IMR-90 (cell line): ENCODE measurements around the gene SIT1. TPM values are rescaled to one million over a fixed set of nuclear protein-coding genes. Genes with fewer than 3 reads are reported as not detected.
A peak's percentile ranks its signal among the peaks of the same experiment; 100 is the strongest.

Experiments used
- ATAC-seq: fragments of 200-7000 bp; cut with Tn5 transposase; 2 replicates; pipeline ENCODE4 v1.9.1; 2020; ENCODE audit warnings: low read depth, mild to moderate bottlenecking, moderate library complexity
- BruUV-seq: library from RNA; stranded (reverse); fragments of 400-500 nt; replicated peaks from 2 replicates; lab custom pipeline; 2021; lab: Mats Ljungman, UMichigan
- CTCF ChIA-PET: fragments of 300-600 bp; formaldehyde crosslinking; extraction: SDS; loops from one replicate; lab custom pipeline; 2021; ENCODE audit warnings: antibody characterized with exemption; lab: Yijun Ruan, JAX
- POLR2A ChIA-PET: fragments of 300-600 bp; sonication (Branson Sonifier 250); formaldehyde crosslinking; loops from one replicate; lab custom pipeline; 2022; ENCODE audit warnings: antibody characterized with exemption; ENCODE audit not compliant: unreplicated experiment; lab: Charles Lee
- DNase-seq: peaks from one replicate; pipeline ENCODE4 v3.0.0; 2013
- H2AFZ ChIP-seq: replicated peaks from 2 replicates; pipeline ENCODE3; 2013; ENCODE audit warnings: low read length, mild to moderate bottlenecking; ENCODE audit not compliant: poor library complexity
- H2AK5ac ChIP-seq: 2 replicates; pipeline ENCODE4 v1.6.1; 2013; ENCODE audit warnings: low read depth, low read length, inconsistent platforms
- H2AK9ac ChIP-seq: replicated peaks from 2 replicates; pipeline ENCODE3; 2013; ENCODE audit warnings: mild to moderate bottlenecking, low read depth, low read length, moderate library complexity; ENCODE audit not compliant: poor library complexity
- H2BK120ac ChIP-seq: 2 replicates; pipeline ENCODE4 v1.6.1; 2013; ENCODE audit warnings: low read depth, low read length, inconsistent platforms
- H2BK15ac ChIP-seq: 3 replicates; pipeline ENCODE4 v1.6.1; 2013; ENCODE audit warnings: low read depth, low read length, inconsistent platforms
- H2BK20ac ChIP-seq: 2 replicates; pipeline ENCODE4 v1.6.1; 2013; ENCODE audit warnings: low read depth, mild to moderate bottlenecking, inconsistent platforms, low read length, moderate library complexity
- H2BK5ac ChIP-seq: 2 replicates; pipeline ENCODE4 v1.6.1; 2013; ENCODE audit warnings: mild to moderate bottlenecking, low read depth, low read length, inconsistent platforms; ENCODE audit not compliant: poor library complexity, severe bottlenecking
- H3K14ac ChIP-seq: replicated peaks from 2 replicates; pipeline ENCODE4 v1.6.1; 2013; ENCODE audit warnings: low read depth, low read length, inconsistent platforms
- H3K18ac ChIP-seq: 2 replicates; pipeline ENCODE4 v1.6.1; 2013; ENCODE audit warnings: low read depth, low read length, control low read depth
- H3K23ac ChIP-seq: 2 replicates; pipeline ENCODE4 v1.6.1; 2013; ENCODE audit warnings: low read depth, low read length, inconsistent platforms
- H3K27ac ChIP-seq: 2 replicates; pipeline ENCODE4 v1.5.1; 2013; ENCODE audit warnings: mild to moderate bottlenecking, control low read depth, low read length; ENCODE audit not compliant: insufficient read depth
- H3K27me3 ChIP-seq: 2 replicates; pipeline ENCODE4 v1.6.1; 2013; ENCODE audit warnings: low read length; ENCODE audit not compliant: control insufficient read depth, insufficient read depth
- H3K36me3 ChIP-seq: 2 replicates; pipeline ENCODE4 v1.6.1; 2013; ENCODE audit warnings: low read length, mixed read lengths; ENCODE audit not compliant: control insufficient read depth, insufficient read depth
- H3K4ac ChIP-seq: 2 replicates; pipeline ENCODE4 v1.6.1; 2013; ENCODE audit warnings: low read depth, low read length, inconsistent platforms
- H3K4me1 ChIP-seq: 2 replicates; pipeline ENCODE4 v1.6.1; 2013; ENCODE audit warnings: low read length, mixed read lengths; ENCODE audit not compliant: control insufficient read depth, insufficient read depth
- H3K4me2 ChIP-seq: 2 replicates; pipeline ENCODE4 v1.6.1; 2013; ENCODE audit warnings: low read depth, mild to moderate bottlenecking, control low read depth, low read length, moderate library complexity
- H3K4me3 ChIP-seq: 2 replicates; pipeline ENCODE4 v1.5.1; 2013; ENCODE audit warnings: low read depth, mild to moderate bottlenecking, control low read depth, low read length, moderate library complexity; ENCODE audit not compliant: insufficient read depth
- H3K56ac ChIP-seq: 2 replicates; pipeline ENCODE4 v1.6.1; 2013; ENCODE audit warnings: low read length, inconsistent platforms; ENCODE audit not compliant: insufficient read depth; ENCODE audit errors: extremely low read depth
- H3K79me1 ChIP-seq, 2 experiments: 2 replicates each; pipeline ENCODE4 v1.6.1; 2013; ENCODE audit warnings: low read length in 2 of 2, inconsistent platforms in 1 of 2, low read depth in 1 of 2
- H3K9ac ChIP-seq: 2 replicates; pipeline ENCODE4 v1.6.1; 2013; ENCODE audit warnings: low read depth, low read length, control low read depth
- H3K9me1 ChIP-seq: 2 replicates; pipeline ENCODE4 v1.6.1; 2013; ENCODE audit warnings: low read length, inconsistent platforms; ENCODE audit not compliant: insufficient read depth
- H3K9me3 ChIP-seq: 2 replicates; pipeline ENCODE4 v1.6.1; 2013; ENCODE audit warnings: low read length; ENCODE audit not compliant: control insufficient read depth, insufficient read depth
- H4K20me1 ChIP-seq: 2 replicates; pipeline ENCODE4 v1.6.1; 2013; ENCODE audit warnings: low read length, inconsistent platforms; ENCODE audit not compliant: insufficient read depth
- H4K5ac ChIP-seq: 2 replicates; pipeline ENCODE4 v1.6.1; 2013; ENCODE audit warnings: mild to moderate bottlenecking, low read depth, low read length, control low read depth
- H4K8ac ChIP-seq, 2 experiments: 2 replicates each; pipeline ENCODE4 v1.6.1; 2013; ENCODE audit warnings: low read depth in 2 of 2, low read length in 2 of 2, control low read depth in 1 of 2, inconsistent platforms in 1 of 2
- H4K91ac ChIP-seq: 2 replicates; pipeline ENCODE4 v1.6.1; 2013; ENCODE audit warnings: low read depth, low read length, inconsistent platforms; ENCODE audit not compliant: insufficient read depth
- BHLHE40 ChIP-seq: fragments of 150-350 bp; IDR thresholded peaks from 2 replicates; pipeline ENCODE4 v1.6.1; 2016; ENCODE audit warnings: mild to moderate bottlenecking, low read depth, low read length
- CHD1 ChIP-seq: IDR thresholded peaks from 2 replicates; pipeline ENCODE4 v1.6.1; 2012; ENCODE audit warnings: low read depth, low read length, improper control_type of control experiment
- MAFK ChIP-seq: IDR thresholded peaks from 2 replicates; pipeline ENCODE4 v1.6.1; 2012; ENCODE audit warnings: low read depth, low read length, improper control_type of control experiment
- RCOR1 ChIP-seq: IDR thresholded peaks from 2 replicates; pipeline ENCODE4 v1.6.1; 2012; ENCODE audit warnings: mild to moderate bottlenecking, low read length, improper control_type of control experiment; ENCODE audit not compliant: insufficient replicate concordance
- USF2 ChIP-seq: fragments of 150-350 bp; IDR thresholded peaks from 2 replicates; pipeline ENCODE4 v1.6.1; 2017; ENCODE audit warnings: mild to moderate bottlenecking, antibody characterized with exemption, low read length, low read depth
- WGBS, 2 experiments: methylation state at CpG; one replicate each; pipeline versions ENCODE4 v1.1.5 to v1.1.7; 2013; ENCODE audit warnings: missing lambda C conversion rate in 2 of 2; ENCODE audit not compliant: insufficient read length in 1 of 2; ENCODE audit errors: extremely low coverage in 2 of 2; 5-methylcytosine and 5-hydroxymethylcytosine counted together
- dilution Hi-C: fragments of 300-500 bp; cut with HindIII; formaldehyde crosslinking; loops from one replicate; pipeline ENCODE4 v1.14.3; 2018; ENCODE audit warnings: low sequenced_read_pairs; ENCODE audit not compliant: unreplicated experiment
- in situ Hi-C: fragments of 300-500 bp; cut with MboI; formaldehyde crosslinking; loops from 3 replicates; pipeline ENCODE4 v1.14.3; 2019; ENCODE audit warnings: low sequenced_read_pairs, inconsistent platforms, mixed read lengths
- intact Hi-C: fragments of 100-400 bp; cut with micrococcal nuclease; formaldehyde crosslinking; loops from 2 replicates; pipeline ENCODE4 v1.10.0; 2022
- polyA plus RNA-seq, 3 experiments: library from polyadenylated mRNA; depleted of rRNA; stranded (reverse); fragments of >200 nt; gene quantifications; 2 replicates each; pipeline ENCODE4 v1.2.3, GENCODE V29; 2012; ENCODE audit warnings: low replicate concordance in 1 of 3
- total RNA-seq: library from RNA; depleted of rRNA; stranded (reverse); fragments of >200 nt; gene quantifications from 2 replicates; pipeline ENCODE4 v1.2.3, GENCODE V29; 2012

Gene SIT1
- total and polyA plus RNA-seq, 2 of the 4 experiments (the other 2 are of a cell fraction) = not detected

DNA sequence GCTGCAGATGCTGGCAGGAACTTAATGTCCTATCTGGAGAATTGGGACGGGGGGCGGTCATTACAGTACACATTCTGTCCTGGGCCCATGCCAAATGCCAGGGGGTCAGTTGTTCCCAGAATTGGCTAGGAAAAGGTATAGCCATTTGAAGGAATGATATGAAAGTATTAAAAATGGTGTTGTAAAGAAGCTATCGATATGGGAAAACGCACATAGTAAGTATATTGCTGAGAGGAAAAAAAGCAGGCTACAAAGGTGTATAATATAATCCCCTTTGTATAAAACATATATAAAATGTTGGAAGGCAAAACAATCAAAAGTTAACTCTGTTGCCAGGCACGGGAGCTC, 14.7 kb upstream of the SIT1 start:
- Histone ChIP-seq H3K4ac (peak overlapping the region; percentile 59), H3K4me3 (peak overlapping the region; percentile 72), H3K56ac (peak overlapping the region; percentile 32), H2AK5ac (peak overlapping the region; percentile 40; the same call in 1 of the 2 replicates), H2BK120ac (peak overlapping the region; percentile 77), H3K4me2 (peak overlapping the region; percentile 92), H2AFZ (peak overlapping the region; percentile 98), H4K5ac (peak overlapping the region; percentile 70; the same call in 1 of the 2 replicates), H3K27ac (peak overlapping the region; percentile 50), H2BK5ac (peak overlapping the region; percentile 30), H3K79me1 (peaks cover 28 to 47% of the 10 kb centered on the region in 2 experiments; a peak in 3 of 4 replicates), H3K14ac (peak overlapping the region; percentile 84), H3K36me3 (peaks cover 6% of the 10 kb centered on the region), H4K8ac (peak overlapping the region; percentile 92 to 94), H2AK9ac (peak overlapping the region; percentile 87), H3K27me3 (no peaks in the 10 kb centered on the region), H3K18ac (peak overlapping the region; percentile 25), H4K20me1 (no peaks in the 10 kb centered on the region), H3K9me1 (peaks cover 29% of the 10 kb centered on the region), H3K4me1 (peaks cover 25% of the 10 kb centered on the region), H3K9me3 (no peaks in the 10 kb centered on the region), H2BK20ac (no peak overlapping the region), H3K9ac (peak overlapping the region; percentile 67), H2BK15ac (peak overlapping the region; percentile 90; the same call in 2 of the 3 replicates), H4K91ac (peak overlapping the region; percentile 60), H3K23ac (no peak overlapping the region)
- BruUV-seq = no TSS peak
- intact Hi-C loops = loop anchor here (2.0 kb wide), 1 partner anchor 15 kb away; no protein-coding TSS in a partner anchor
- TF ChIP-seq BHLHE40 (no peak), CHD1 (no peak), MAFK (no peak), USF2 (no peak), RCOR1 (no peak)
- in situ Hi-C loops = no loop called here
- ATAC-seq (no peak), DNase-seq (no peak)
- ChIA-PET CTCF (interaction anchor here (0.6 to 1.5 kb wide), 2 partner anchors 12 to 49 kb away, joined by 3 to 5 read pairs; no protein-coding TSS in a partner anchor), POLR2A (interaction anchor here (1.1 kb wide), 1 partner anchor 67 kb away, joined by 4 read pairs; the partner anchor contains the start of genes CREB3 and TLN1)
- dilution Hi-C loops = no loop called here
- WGBS, 2 experiments = 100% methylated on average over 2 of the region's 5 CpGs; no CpG with 5 or more reads in 1 of the 2 experiments
